RWPE2 (cell line): ENCODE results near the gene EEF1AKMT4.

Experiments used
- ATAC-seq: fragments of 200-7000 bp; cut with Tn5 transposase; 3 replicates; pipeline ENCODE4 v1.9.1; 2021; ENCODE audit warnings: low read depth
- DNase-seq: peaks from one replicate; pipeline ENCODE4 v3.0.0-alpha.2; 2020; ENCODE audit warnings: low spot score
- H3K27ac ChIP-seq: fragments of 450-650 bp; 2 replicates; pipeline ENCODE4 v1.5.1; 2017; ENCODE audit warnings: mild to moderate bottlenecking; ENCODE audit not compliant: poor library complexity, severe bottlenecking
- H3K27me3 ChIP-seq: fragments of 250-450 bp; sonication (Bioruptor Pico); 2 replicates; pipeline ENCODE4 v1.5.1; 2021; ENCODE audit warnings: mild to moderate bottlenecking, moderate library complexity; ENCODE audit not compliant: insufficient read depth, poor library complexity, severe bottlenecking
- H3K36me3 ChIP-seq: fragments of 250-450 bp; sonication (Bioruptor Pico); 2 replicates; pipeline ENCODE4 v1.5.1; 2020; ENCODE audit warnings: low read depth, mild to moderate bottlenecking, moderate library complexity
- H3K4me1 ChIP-seq: fragments of 250-450 bp; sonication (Bioruptor Pico); 2 replicates; pipeline ENCODE4 v1.5.1; 2021; ENCODE audit warnings: mild to moderate bottlenecking, moderate library complexity; ENCODE audit not compliant: insufficient read depth, poor library complexity, severe bottlenecking
- H3K4me3 ChIP-seq: fragments of 250-450 bp; sonication (Bioruptor Pico); 2 replicates; pipeline ENCODE4 v1.5.1; 2021; ENCODE audit warnings: mild to moderate bottlenecking, moderate library complexity; ENCODE audit not compliant: severe bottlenecking
- H3K9me3 ChIP-seq: fragments of 250-450 bp; sonication (Bioruptor Pico); 2 replicates; pipeline ENCODE4 v1.5.1; 2021; ENCODE audit warnings: mild to moderate bottlenecking, moderate library complexity; ENCODE audit not compliant: severe bottlenecking
- TF ChIP-seq, protein P1 (sequence below): fragments of 450-650 bp; IDR thresholded peaks from one replicate; pipeline ENCODE4 v1.5.1; 2017; ENCODE audit warnings: mild to moderate bottlenecking, moderate library complexity; ENCODE audit not compliant: poor library complexity, severe bottlenecking

EEF1AKMT4 gene

DNA sequence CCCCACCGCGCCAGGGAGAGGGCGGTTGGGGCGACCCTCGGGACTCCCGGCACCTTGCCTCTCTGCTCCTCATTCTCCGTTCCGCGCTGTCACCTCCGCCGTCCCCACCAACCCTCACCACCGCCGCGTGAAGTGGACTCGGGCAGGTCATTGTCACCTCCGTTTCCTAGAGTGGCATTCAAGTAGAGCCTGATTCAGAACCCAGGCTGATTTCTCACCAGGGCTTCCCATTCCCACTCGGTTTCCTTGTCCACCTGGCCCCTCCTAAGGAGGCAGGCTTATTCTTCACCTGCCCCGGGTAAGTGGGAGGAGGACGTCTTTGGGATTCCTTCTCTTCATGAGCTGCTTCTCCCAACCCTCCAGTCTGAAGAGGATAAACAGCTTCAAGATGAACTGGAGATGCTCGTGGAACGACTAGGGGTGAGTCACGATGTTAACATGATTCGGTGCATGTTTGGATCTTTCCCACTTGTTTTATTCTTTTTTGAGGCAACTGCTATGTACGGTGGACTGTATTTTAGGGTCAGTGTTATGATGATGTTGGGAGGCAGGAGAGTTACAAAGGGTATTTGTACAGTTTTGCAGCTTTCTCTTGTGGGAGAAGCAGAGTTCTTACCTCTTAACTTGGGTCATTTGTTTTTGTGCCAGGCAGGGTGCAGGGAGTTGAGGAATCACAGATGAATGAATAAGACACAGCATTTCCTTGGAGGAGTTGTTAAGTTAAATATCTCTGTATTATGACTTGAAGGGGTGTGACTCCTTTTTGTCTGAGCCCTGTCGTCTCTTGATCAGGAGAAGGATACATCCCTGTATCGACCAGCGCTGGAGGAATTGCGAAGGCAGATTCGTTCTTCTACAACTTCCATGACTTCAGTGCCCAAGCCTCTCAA is 50.3 kb downstream of the EEF1AKMT4 start:
- Histone ChIP-seq H3K9me3 (no peaks in the 10 kb centered on the region), H3K4me1 (peaks cover 6% of the 10 kb centered on the region), H3K27ac (peak overlapping the region; percentile 95), H3K4me3 (peak overlapping the region; percentile 69), H3K27me3 (no peaks in the 10 kb centered on the region), H3K36me3 (peaks cover 47% of the 10 kb centered on the region)
- TF ChIP-seq, protein P1, sequence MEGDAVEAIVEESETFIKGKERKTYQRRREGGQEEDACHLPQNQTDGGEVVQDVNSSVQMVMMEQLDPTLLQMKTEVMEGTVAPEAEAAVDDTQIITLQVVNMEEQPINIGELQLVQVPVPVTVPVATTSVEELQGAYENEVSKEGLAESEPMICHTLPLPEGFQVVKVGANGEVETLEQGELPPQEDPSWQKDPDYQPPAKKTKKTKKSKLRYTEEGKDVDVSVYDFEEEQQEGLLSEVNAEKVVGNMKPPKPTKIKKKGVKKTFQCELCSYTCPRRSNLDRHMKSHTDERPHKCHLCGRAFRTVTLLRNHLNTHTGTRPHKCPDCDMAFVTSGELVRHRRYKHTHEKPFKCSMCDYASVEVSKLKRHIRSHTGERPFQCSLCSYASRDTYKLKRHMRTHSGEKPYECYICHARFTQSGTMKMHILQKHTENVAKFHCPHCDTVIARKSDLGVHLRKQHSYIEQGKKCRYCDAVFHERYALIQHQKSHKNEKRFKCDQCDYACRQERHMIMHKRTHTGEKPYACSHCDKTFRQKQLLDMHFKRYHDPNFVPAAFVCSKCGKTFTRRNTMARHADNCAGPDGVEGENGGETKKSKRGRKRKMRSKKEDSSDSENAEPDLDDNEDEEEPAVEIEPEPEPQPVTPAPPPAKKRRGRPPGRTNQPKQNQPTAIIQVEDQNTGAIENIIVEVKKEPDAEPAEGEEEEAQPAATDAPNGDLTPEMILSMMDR: no peak
- ATAC-seq (peak; percentile 16), DNase-seq (no peak)

DNA sequence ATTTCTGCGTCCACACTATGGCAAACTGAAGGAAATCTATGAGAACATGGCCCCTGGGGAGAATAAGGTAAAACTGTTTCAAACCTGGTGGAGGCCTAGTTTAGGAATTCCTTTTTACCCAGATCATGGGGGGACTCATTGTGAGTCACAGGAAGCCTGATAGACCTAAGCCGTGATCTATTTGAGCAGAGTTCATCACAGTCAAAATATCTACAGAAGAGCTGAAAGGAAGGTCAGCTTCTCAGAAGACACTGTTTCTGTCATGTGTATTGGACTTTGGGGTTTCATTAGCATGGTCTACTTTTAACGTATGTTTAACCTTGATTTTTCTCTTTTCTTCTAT is 50.9 kb downstream of the EEF1AKMT4 start:
- no peaks in the 10 kb centered on the region for H3K27me3 ChIP-seq
- ATAC-seq (peak; percentile 61), DNase-seq (no peak)
- H3K4me1 ChIP-seq: peaks cover 6% of the 10 kb centered on the region
- peak overlapping the region; percentile 95 for H3K27ac ChIP-seq
- peaks cover 53% of the 10 kb centered on the region for H3K36me3 ChIP-seq
- H3K4me3 ChIP-seq: peak overlapping the region; percentile 69
- no peaks in the 10 kb centered on the region for H3K9me3 ChIP-seq
- TF ChIP-seq, protein P1: no peak

DNA sequence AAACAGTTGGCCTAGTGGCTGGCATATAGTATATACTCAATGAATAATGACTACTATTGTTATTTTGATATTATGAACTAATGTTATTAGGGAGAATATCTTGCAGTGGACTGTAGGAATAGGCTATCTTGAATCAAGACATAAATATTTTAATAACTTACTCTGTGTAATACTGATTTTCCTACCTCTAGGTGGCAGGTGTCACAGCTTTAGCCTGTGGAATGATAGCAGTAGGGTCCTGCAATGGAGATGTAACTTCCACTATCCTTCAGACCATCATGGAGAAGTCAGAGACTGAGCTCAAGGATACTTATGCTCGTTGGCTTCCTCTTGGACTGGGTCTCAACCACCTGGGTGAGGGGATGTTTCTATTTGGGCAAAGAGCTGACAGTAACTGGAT is 56.1 kb downstream of the EEF1AKMT4 start:
- peaks cover 93% of the 10 kb centered on the region for H3K36me3 ChIP-seq

DNA sequence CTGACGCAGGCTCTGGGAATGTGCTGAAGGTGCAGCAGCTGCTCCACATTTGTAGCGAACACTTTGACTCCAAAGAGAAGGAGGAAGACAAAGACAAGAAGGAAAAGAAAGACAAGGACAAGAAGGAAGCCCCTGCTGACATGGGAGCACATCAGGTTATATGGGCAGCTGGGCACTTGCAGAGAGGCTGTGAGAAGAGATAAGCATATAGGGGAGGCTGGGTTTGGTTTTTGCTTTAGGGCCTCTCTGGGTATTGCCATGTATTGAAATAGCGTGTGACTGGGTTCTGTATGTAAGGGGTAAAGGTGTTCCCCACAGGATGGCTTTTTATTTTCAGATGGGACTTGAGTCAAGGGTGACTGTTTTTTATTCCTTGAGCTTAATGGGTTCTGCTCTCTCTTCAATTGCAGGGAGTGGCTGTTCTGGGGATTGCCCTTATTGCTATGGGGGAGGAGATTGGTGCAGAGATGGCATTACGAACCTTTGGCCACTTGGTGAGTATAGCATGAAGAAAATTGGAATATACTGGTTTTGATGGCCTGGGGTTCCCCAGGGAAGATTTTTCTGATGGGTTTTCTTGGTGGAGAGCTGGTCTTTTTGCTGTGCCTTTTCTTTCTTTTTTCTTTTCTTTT is 57.0 kb downstream of the EEF1AKMT4 start:
- Histone ChIP-seq H3K27ac (no peak overlapping the region), H3K4me1 (no peaks in the 10 kb centered on the region), H3K36me3 (peaks cover 84% of the 10 kb centered on the region), H3K9me3 (no peaks in the 10 kb centered on the region), H3K27me3 (no peaks in the 10 kb centered on the region), H3K4me3 (no peak overlapping the region)
- ATAC-seq (no peak), DNase-seq (no peak)
- TF ChIP-seq, protein P1: no peak

More for the DNA sequence above, 56.1 kb downstream of the EEF1AKMT4 start:
- H3K4me1 ChIP-seq: peaks cover 4% of the 10 kb centered on the region
- H3K4me3 ChIP-seq: no peak overlapping the region
- no peaks in the 10 kb centered on the region for H3K9me3 ChIP-seq
- TF ChIP-seq, protein P1: peak; percentile 55
- ATAC-seq (peak; percentile 50; the same call in 1 of the 3 replicates), DNase-seq (no peak)
- no peak overlapping the region for H3K27ac ChIP-seq
- no peaks in the 10 kb centered on the region for H3K27me3 ChIP-seq
